A673 (cell line): ENCODE data around the gene LPP. TPM values are rescaled to one million over a fixed set of nuclear protein-coding genes. Genes with fewer than 3 reads are reported as not detected.

ENCODE experiments used
- BruUV-seq: library from RNA; stranded (reverse); fragments of 400-500 nt; replicated peaks from 2 replicates; lab custom pipeline; 2021; lab: Mats Ljungman, UMichigan
- CTCF ChIA-PET: fragments of 300-600 bp; sonication (Branson Sonifier 250); formaldehyde crosslinking; loops from one replicate; lab custom pipeline; 2022; ENCODE audit warnings: antibody characterized with exemption; lab: Charles Lee
- POLR2A ChIA-PET: fragments of 300-600 bp; sonication (Branson Sonifier 250); formaldehyde crosslinking; loops from one replicate; lab custom pipeline; 2022; ENCODE audit warnings: antibody characterized with exemption; ENCODE audit not compliant: low non-redundant PET; lab: Charles Lee
- DNase-seq: peaks from one replicate; pipeline ENCODE4 v3.0.0-alpha.2; 2015; ENCODE audit warnings: low spot score
- H3K27ac ChIP-seq: fragments of 200-600 bp; sonication (generic); 2 replicates; pipeline ENCODE4 v1.5.1; 2016; ENCODE audit warnings: mixed run types, low read depth, mild to moderate bottlenecking, mixed read lengths, antibody characterized with exemption, low read length; ENCODE audit not compliant: poor library complexity, severe bottlenecking
- H3K27me3 ChIP-seq: fragments of 200-600 bp; sonication (generic); replicated peaks from 2 replicates; pipeline ENCODE4 v1.6.1; 2017; ENCODE audit warnings: mixed run types, low read depth, mild to moderate bottlenecking, mixed read lengths, antibody characterized with exemption, low read length; ENCODE audit not compliant: insufficient read depth, poor library complexity
- H3K36me3 ChIP-seq: fragments of 200-600 bp; sonication (generic); 2 replicates; pipeline ENCODE4 v1.6.1; 2016; ENCODE audit warnings: mixed run types, mild to moderate bottlenecking, mixed read lengths, antibody characterized with exemption, low read length; ENCODE audit not compliant: insufficient read depth, poor library complexity, severe bottlenecking
- H3K4me1 ChIP-seq: fragments of 200-600 bp; sonication (generic); 2 replicates; pipeline ENCODE4 v1.6.1; 2017; ENCODE audit warnings: mixed run types, mild to moderate bottlenecking, mixed read lengths, antibody characterized with exemption, low read length; ENCODE audit not compliant: insufficient read depth, poor library complexity, severe bottlenecking
- H3K4me3 ChIP-seq: fragments of 200-600 bp; sonication (generic); 2 replicates; pipeline ENCODE4 v1.5.1; 2016; ENCODE audit warnings: low read depth, mixed run types, mild to moderate bottlenecking, mixed read lengths, low read length; ENCODE audit not compliant: poor library complexity, severe bottlenecking
- H3K9me3 ChIP-seq: fragments of 200-600 bp; sonication (generic); 2 replicates; pipeline ENCODE4 v1.6.1; 2016; ENCODE audit warnings: mixed run types, low read depth, mild to moderate bottlenecking, mixed read lengths, antibody characterized with exemption, low read length; ENCODE audit not compliant: poor library complexity, severe bottlenecking
- EZH2 ChIP-seq: fragments of 200-600 bp; sonication (generic); IDR thresholded peaks from 2 replicates; pipeline ENCODE4 v1.6.1; 2017; ENCODE audit warnings: borderline replicate concordance, low read depth, mild to moderate bottlenecking, mixed read lengths, antibody characterized with exemption, low read length; ENCODE audit not compliant: poor library complexity, severe bottlenecking
- intact Hi-C: fragments of 100-400 bp; cut with micrococcal nuclease; formaldehyde crosslinking; loops from one replicate; pipeline ENCODE4 v1.10.0; 2022; ENCODE audit not compliant: unreplicated experiment
- total RNA-seq: library from RNA; stranded (reverse); gene quantifications from 2 replicates; pipeline ENCODE4 v1.2.3, GENCODE V29; 2021
- TF ChIP-seq, protein P1 (sequence below): fragments of 300-800, 200-600 bp; sonication (generic); conservative IDR thresholded peaks from 2 replicates; pipeline ENCODE4 v1.5.1; 2017; ENCODE audit warnings: low read depth, mild to moderate bottlenecking, antibody characterized with exemption, low read length, moderate library complexity, mixed read lengths

LPP gene
- total RNA-seq, 1 experiment from 2014 or later = 39.7 TPM

DNA sequence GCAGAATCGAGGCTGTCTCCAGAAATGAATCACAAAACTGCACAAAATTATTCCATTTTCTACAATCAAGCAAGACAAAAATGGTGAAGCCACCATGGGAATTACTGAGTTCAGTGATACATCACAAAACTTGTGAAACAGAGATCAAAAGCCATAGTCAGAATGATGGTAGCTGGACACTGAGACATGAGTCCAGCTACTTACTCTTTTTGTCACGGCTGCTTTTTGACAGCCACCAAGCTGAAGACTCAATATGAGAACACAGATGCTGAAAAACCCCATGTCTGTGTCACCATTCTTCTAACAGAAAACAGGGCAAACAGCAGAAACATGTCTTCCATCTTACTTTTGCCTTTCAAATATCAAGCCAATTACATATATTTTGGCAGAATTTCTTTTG is 237.6 kb downstream of the LPP start:
- H3K27me3 ChIP-seq = no peaks in the 10 kb centered on the region
- no peak for DNase-seq
- ChIA-PET CTCF (no interaction called here), POLR2A (no interaction called here)
- H3K36me3 ChIP-seq = no peaks in the 10 kb centered on the region
- no peak for TF ChIP-seq EZH2
- TF ChIP-seq, protein P1, sequence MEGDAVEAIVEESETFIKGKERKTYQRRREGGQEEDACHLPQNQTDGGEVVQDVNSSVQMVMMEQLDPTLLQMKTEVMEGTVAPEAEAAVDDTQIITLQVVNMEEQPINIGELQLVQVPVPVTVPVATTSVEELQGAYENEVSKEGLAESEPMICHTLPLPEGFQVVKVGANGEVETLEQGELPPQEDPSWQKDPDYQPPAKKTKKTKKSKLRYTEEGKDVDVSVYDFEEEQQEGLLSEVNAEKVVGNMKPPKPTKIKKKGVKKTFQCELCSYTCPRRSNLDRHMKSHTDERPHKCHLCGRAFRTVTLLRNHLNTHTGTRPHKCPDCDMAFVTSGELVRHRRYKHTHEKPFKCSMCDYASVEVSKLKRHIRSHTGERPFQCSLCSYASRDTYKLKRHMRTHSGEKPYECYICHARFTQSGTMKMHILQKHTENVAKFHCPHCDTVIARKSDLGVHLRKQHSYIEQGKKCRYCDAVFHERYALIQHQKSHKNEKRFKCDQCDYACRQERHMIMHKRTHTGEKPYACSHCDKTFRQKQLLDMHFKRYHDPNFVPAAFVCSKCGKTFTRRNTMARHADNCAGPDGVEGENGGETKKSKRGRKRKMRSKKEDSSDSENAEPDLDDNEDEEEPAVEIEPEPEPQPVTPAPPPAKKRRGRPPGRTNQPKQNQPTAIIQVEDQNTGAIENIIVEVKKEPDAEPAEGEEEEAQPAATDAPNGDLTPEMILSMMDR = no peak
- no peaks in the 10 kb centered on the region for H3K9me3 ChIP-seq
- H3K4me1 ChIP-seq = no peaks in the 10 kb centered on the region
- no peak overlapping the region for H3K4me3 ChIP-seq
- intact Hi-C loops = no loop called here
- no TSS peak for BruUV-seq
- no peak overlapping the region for H3K27ac ChIP-seq

DNA sequence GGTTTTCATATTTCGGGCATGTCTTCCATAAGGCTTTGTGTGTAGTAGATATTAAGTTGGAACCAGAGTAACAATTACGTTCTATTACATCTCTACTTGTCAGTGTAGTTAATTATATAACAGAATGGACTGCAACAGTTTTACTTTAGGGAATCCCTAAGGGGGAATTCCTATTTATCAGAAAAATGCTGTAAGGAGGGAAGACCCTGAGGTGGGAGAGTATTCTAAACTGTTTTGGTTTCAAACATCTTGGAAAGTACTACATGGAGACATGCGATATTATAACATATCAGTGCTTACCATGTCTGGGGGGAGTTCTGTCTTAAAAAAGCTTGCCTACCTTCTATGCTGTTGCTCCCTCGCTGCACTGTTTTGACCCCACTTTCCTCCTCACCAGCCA is 238.1 kb downstream of the LPP start:
- Histone ChIP-seq H3K27me3 (no peaks in the 10 kb centered on the region), H3K9me3 (no peaks in the 10 kb centered on the region), H3K4me1 (no peaks in the 10 kb centered on the region), H3K4me3 (no peak overlapping the region), H3K36me3 (no peaks in the 10 kb centered on the region), H3K27ac (no peak overlapping the region)
- CTCF ChIA-PET = no interaction called here
- no TSS peak for BruUV-seq
- intact Hi-C loops = no loop called here
- DNase-seq = no peak
- POLR2A ChIA-PET = no interaction called here
- TF ChIP-seq, protein P1 = no peak
- no peak for TF ChIP-seq EZH2

DNA sequence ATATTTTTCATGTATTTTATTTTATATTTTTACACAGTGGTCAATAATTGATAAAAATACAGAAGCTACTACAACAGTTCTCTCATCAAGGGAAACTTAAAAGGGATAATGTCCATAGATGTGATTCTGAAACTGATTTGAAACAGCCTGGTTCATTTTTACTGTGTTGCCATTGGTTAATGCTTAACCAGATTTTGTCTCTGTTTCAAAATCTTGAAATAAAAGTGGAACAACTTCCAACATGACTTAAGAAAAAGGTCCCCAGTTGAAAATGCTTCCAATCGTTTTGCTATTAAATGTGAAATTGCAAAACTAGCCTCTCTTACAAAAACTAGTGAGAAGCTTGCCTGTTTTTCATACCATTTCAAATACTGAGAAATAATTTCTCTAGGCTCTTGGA is 240.7 kb downstream of the LPP start:
- Histone ChIP-seq H3K27ac (no peak overlapping the region), H3K4me3 (no peak overlapping the region), H3K36me3 (no peaks in the 10 kb centered on the region), H3K4me1 (no peaks in the 10 kb centered on the region), H3K9me3 (no peaks in the 10 kb centered on the region), H3K27me3 (no peaks in the 10 kb centered on the region)
- no peak for DNase-seq
- CTCF ChIA-PET = no interaction called here
- POLR2A ChIA-PET = no interaction called here
- intact Hi-C loops = no loop called here
- BruUV-seq = no TSS peak
- no peak for TF ChIP-seq EZH2
- TF ChIP-seq, protein P1 = no peak
